Suprapubic skin (tissue), 3 donors: Measurements from ENCODE around the gene AGER.

ENCODE experiments used
- CTCF ChIP-seq, 2 donors: fragments of 200-600 bp in 1 of 2; fragments of 450-650 bp in 1 of 2; sonication (generic) in 1 of 2; IDR thresholded peaks; one replicate each; pipeline ENCODE4 v1.5.1; 2016 to 2019; ENCODE audit warnings: antibody characterized with exemption in 2 of 2, mild to moderate bottlenecking in 1 of 2, moderate library complexity in 1 of 2
- POLR2A ChIP-seq, 2 donors: fragments of 450-650 bp; IDR thresholded peaks; one replicate each; pipeline ENCODE4 v1.6.1; 2017; ENCODE audit warnings: antibody characterized with exemption in 2 of 2, mild to moderate bottlenecking in 2 of 2, moderate library complexity in 2 of 2

DNA sequence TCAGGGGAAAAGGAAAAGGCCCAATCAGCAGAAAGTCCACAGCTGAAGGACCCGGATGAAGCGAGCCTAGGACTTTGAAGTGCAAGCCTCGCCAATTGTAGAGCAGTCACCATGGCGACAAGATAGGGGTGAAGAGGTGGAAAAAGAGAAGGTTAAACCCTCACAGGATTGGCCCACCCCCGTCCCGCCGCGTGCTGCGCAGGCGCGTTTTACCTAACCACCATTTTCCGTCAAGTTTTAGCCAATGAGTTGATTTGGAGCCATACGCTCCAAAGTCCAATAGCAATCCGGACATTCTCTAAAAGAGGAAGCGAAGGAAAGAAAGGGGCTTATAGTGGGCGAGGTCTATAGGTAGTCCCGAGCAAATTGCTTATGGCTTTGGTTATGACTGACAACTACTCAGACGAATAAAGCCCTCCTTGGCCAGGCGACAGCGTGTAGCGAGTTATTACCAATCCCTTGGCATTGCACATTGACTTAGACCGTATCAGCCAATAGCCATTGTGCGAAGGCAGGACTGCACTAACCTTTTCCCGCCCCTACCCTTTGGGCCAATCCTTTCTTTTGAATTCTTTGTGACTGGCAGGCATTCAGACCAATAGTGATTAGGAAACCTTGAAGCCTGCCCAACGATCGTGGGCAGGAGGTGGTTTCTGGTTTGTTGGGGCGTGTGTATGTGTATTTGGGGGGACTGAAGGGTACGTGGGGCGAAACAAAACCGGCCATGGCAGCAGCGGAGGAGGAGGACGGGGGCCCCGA is 6.1 kb downstream of the AGER start, which contains the start of gene RNF5:
- no peak for TF ChIP-seq CTCF (IDR thresholded peaks at IDR 0.05)
- TF ChIP-seq POLR2A (IDR thresholded peaks at IDR 0.05), result no peak
